SK-N-SH (cell line): ENCODE results near the gene CNIH2. TPM values are rescaled to one million over a fixed set of nuclear protein-coding genes. Genes with fewer than 3 reads are reported as not detected.

Experiments
- CTCF ChIA-PET: fragments of 300-600, 350-600 bp; formaldehyde crosslinking; extraction: SDS; loops from one replicate; lab custom pipeline; 2021; lab: Yijun Ruan, JAX
- POLR2A ChIA-PET: fragments of 350-600 bp; sonication (Branson Sonifier 250); formaldehyde crosslinking; extraction: SDS; loops from one replicate; lab custom pipeline; 2020; ENCODE audit warnings: antibody characterized with exemption, inconsistent platforms; lab: Yijun Ruan, JAX
- DNase-seq: peaks from one replicate; pipeline ENCODE4 v3.0.0; 2012
- H2AFZ ChIP-seq: fragments of 200-600 bp; sonication (generic); 2 replicates; pipeline ENCODE4 v1.8.1; 2016; ENCODE audit warnings: antibody characterized with exemption, mild to moderate bottlenecking, low read depth
- H3F3A ChIP-seq: fragments of 200-600 bp; sonication (generic); replicated peaks from 2 replicates; pipeline ENCODE3; 2016; ENCODE audit warnings: antibody characterized with exemption, mild to moderate bottlenecking; ENCODE audit not compliant: insufficient read depth
- H3K27ac ChIP-seq, 2 experiments: fragments of 200-500 bp in 1 of 2; fragments of 200-600 bp in 1 of 2; sonication (Bioruptor generic) in 1 of 2; sonication (generic), shearing (Covaris generic) in 1 of 2; 2 replicates each; pipeline versions ENCODE4 v1.5.1 to v1.6.1; 2014 to 2016; ENCODE audit warnings: low read depth in 2 of 2, inconsistent platforms in 1 of 2, low read length in 1 of 2, mild to moderate bottlenecking in 1 of 2, mixed read lengths in 1 of 2
- H3K27me3 ChIP-seq: fragments of 200-600 bp; sonication (generic), shearing (Covaris generic); 2 replicates; pipeline ENCODE4 v1.6.1; 2016; ENCODE audit warnings: mixed run types; ENCODE audit not compliant: insufficient read depth
- H3K36me3 ChIP-seq, 2 experiments: fragments of 200-500 bp in 1 of 2; fragments of 200-600 bp in 1 of 2; sonication (Bioruptor generic) in 1 of 2; sonication (generic) in 1 of 2; replicated peaks in 1 of 2; 2 replicates each; pipeline versions ENCODE3 to v1.5.1; 2014 to 2016; ENCODE audit warnings: low read length in 1 of 2, mild to moderate bottlenecking in 1 of 2; ENCODE audit not compliant: insufficient read depth in 2 of 2, control insufficient read depth in 1 of 2
- H3K4me1 ChIP-seq, 2 experiments: fragments of 200-500 bp in 1 of 2; fragments of 200-600 bp in 1 of 2; sonication (Bioruptor generic) in 1 of 2; sonication (generic), shearing (Covaris generic) in 1 of 2; 2 replicates each; pipeline versions ENCODE4 v1.5.1 to v1.6.1; 2014 to 2016; ENCODE audit warnings: low read depth in 1 of 2, low read length in 1 of 2, mixed run types in 1 of 2; ENCODE audit not compliant: insufficient read depth in 2 of 2, control insufficient read depth in 1 of 2
- H3K4me2 ChIP-seq: fragments of 200-600 bp; sonication (generic), shearing (Covaris generic); 2 replicates; pipeline ENCODE4 v1.6.1; 2017; ENCODE audit warnings: mixed run types
- H3K4me3 ChIP-seq, 2 experiments: fragments of 200-500 bp in 1 of 2; fragments of 200-600 bp in 1 of 2; sonication (Bioruptor generic) in 1 of 2; sonication (generic), shearing (Covaris generic) in 1 of 2; 2 replicates each; pipeline versions ENCODE4 v1.5.1 to v1.8.1; 2014 to 2016; ENCODE audit warnings: low read depth in 2 of 2, inconsistent platforms in 1 of 2, low read length in 1 of 2, mild to moderate bottlenecking in 1 of 2, mixed read lengths in 1 of 2, moderate library complexity in 1 of 2
- H3K79me2 ChIP-seq: fragments of 200-600 bp; sonication (generic); 2 replicates; pipeline ENCODE4 v1.8.1; 2017; ENCODE audit warnings: mild to moderate bottlenecking; ENCODE audit not compliant: insufficient read depth
- H3K9ac ChIP-seq: fragments of 200-600 bp; sonication (generic); 2 replicates; pipeline ENCODE4 v1.6.1; 2017; ENCODE audit warnings: mixed run types
- H3K9me2 ChIP-seq: fragments of 200-600 bp; sonication (generic); 2 replicates; pipeline ENCODE4 v1.6.1; 2017; ENCODE audit warnings: mixed run types
- H3K9me3 ChIP-seq: fragments of 200-600 bp; sonication (generic); 2 replicates; pipeline ENCODE4 v1.6.1; 2017; ENCODE audit warnings: mixed run types, mild to moderate bottlenecking, moderate library complexity
- H4K20me1 ChIP-seq: fragments of 200-600 bp; sonication (generic); 2 replicates; pipeline ENCODE4 v1.6.1; 2017; ENCODE audit warnings: mild to moderate bottlenecking, mixed run types; ENCODE audit not compliant: insufficient read depth
- ELF1 ChIP-seq: IDR thresholded peaks from 2 replicates; pipeline ENCODE4 v1.4.0; 2012
- EP300 ChIP-seq, 2 experiments: IDR thresholded peaks; 2 replicates each; pipeline versions ENCODE4 v1.4.0 to v1.6.1; 2012; ENCODE audit warnings: borderline replicate concordance in 1 of 2, low read depth in 1 of 2, low read length in 1 of 2
- EZH2phosphoT487 ChIP-seq: fragments of 200-600 bp; sonication (generic); IDR thresholded peaks from 2 replicates; pipeline ENCODE4 v1.6.1; 2017; ENCODE audit warnings: low read depth, mixed run types, mild to moderate bottlenecking, antibody characterized with exemption, moderate library complexity, borderline replicate concordance
- FOXM1 ChIP-seq: IDR thresholded peaks from 2 replicates; pipeline ENCODE4 v1.4.0; 2012; ENCODE audit warnings: low read depth, mild to moderate bottlenecking
- GABPA ChIP-seq: IDR thresholded peaks from 2 replicates; pipeline ENCODE4 v1.4.0; 2012; ENCODE audit warnings: low read depth, mild to moderate bottlenecking
- GATA2 ChIP-seq: sonication (generic); formaldehyde crosslinking; IDR thresholded peaks from 2 replicates; pipeline ENCODE4 v1.5.0; 2020; ENCODE audit warnings: mild to moderate bottlenecking, missing genetic modification reagents
- IRF3 ChIP-seq: fragments of 150-350 bp; IDR thresholded peaks from 2 replicates; pipeline ENCODE4 v1.6.1; 2016; ENCODE audit warnings: mild to moderate bottlenecking, low read depth, low read length
- MAX ChIP-seq: IDR thresholded peaks from 2 replicates; pipeline ENCODE4 v1.4.0; 2012; ENCODE audit warnings: low read depth
- MEF2A ChIP-seq: IDR thresholded peaks from 2 replicates; pipeline ENCODE4 v1.4.0; 2012; ENCODE audit warnings: low read depth, borderline replicate concordance
- POLR2AphosphoS5 ChIP-seq: IDR thresholded peaks from 2 replicates; pipeline ENCODE4 v1.6.1; 2012; ENCODE audit warnings: low read depth, low read length
- RAD21 ChIP-seq: IDR thresholded peaks from 2 replicates; pipeline ENCODE4 v1.6.1; 2012; ENCODE audit warnings: mild to moderate bottlenecking, low read length
- RCOR1 ChIP-seq: fragments of 150-350 bp; IDR thresholded peaks from 2 replicates; pipeline ENCODE4 v1.6.1; 2017; ENCODE audit warnings: antibody characterized with exemption, low read length
- REST ChIP-seq: IDR thresholded peaks from 2 replicates; pipeline ENCODE4 v1.6.1; 2012; ENCODE audit warnings: mild to moderate bottlenecking, low read depth, low read length, moderate library complexity
- RXRA ChIP-seq: IDR thresholded peaks from 2 replicates; pipeline ENCODE4 v1.4.0; 2012; ENCODE audit warnings: low read depth, mild to moderate bottlenecking, borderline replicate concordance
- YY1 ChIP-seq: IDR thresholded peaks from 2 replicates; pipeline ENCODE4 v1.4.0; 2012; ENCODE audit warnings: low read depth, mild to moderate bottlenecking
- WGBS: methylation state at CpG from one replicate; pipeline ENCODE4 v1.1.6; 2017; ENCODE audit warnings: low lambda C conversion rate; 5-methylcytosine and 5-hydroxymethylcytosine counted together
- polyA plus RNA-seq, 3 experiments: library from polyadenylated mRNA; depleted of rRNA; stranded (reverse); fragments of >200 nt; gene quantifications; 2 replicates each; pipeline ENCODE4 v1.2.3, GENCODE V29; 2012
- TF ChIP-seq, protein P1 (sequence below): fragments of 200-600 bp; sonication (generic); IDR thresholded peaks from 2 replicates; pipeline ENCODE4 v1.6.1; 2017; ENCODE audit warnings: antibody characterized with exemption, mild to moderate bottlenecking, moderate library complexity

CNIH2 gene
- polyA plus RNA-seq, 1 of the 3 experiments (the other 2 are of a cell fraction) = 11.8 TPM

DNA sequence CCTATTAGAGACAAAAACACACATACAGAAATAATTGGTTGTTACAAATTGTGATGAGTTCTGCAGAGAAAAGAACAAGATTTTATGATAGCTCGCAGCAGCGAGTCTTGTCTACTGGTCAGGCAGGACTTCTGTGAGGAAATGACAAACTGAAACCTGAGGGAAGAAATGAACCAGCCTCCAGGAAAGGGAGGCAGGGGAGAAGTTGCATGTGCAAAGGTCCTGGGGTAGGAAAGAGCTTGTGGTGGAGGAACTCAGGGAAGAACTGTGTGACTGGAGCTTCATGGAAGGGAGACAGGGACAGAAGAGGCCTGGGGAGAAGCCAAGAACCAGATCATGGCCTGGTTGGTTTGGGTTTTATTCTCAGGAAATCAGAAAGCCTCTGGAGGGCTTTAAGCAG lies 18.8 kb upstream of the CNIH2 start:
- Histone ChIP-seq H3K36me3 (peaks cover 19 to 43% of the 10 kb centered on the region in 2 experiments), H2AFZ (no peak overlapping the region), H3K79me2 (peaks cover 26% of the 10 kb centered on the region), H4K20me1 (peaks cover 19% of the 10 kb centered on the region), H3K9me2 (no peaks in the 10 kb centered on the region), H3K4me1 (peaks cover 0 to 14% of the 10 kb centered on the region in 2 experiments; a peak in 2 of 4 replicates), H3F3A (peaks cover 26% of the 10 kb centered on the region), H3K27ac (no peak overlapping the region), H3K9ac (peak overlapping the region; percentile 96; the same call in 1 of the 2 replicates), H3K4me3 (peak overlapping the region; percentile 88 to 99), H3K9me3 (no peaks in the 10 kb centered on the region), H3K4me2 (peak overlapping the region; percentile 100; the same call in 1 of the 2 replicates), H3K27me3 (no peaks in the 10 kb centered on the region)
- DNase-seq = no peak
- POLR2A ChIA-PET = interaction anchor here (1.4 kb wide), 1 partner anchor 8 kb away, joined by 6 read pairs; no protein-coding TSS in a partner anchor
- TF ChIP-seq MAX (no peak), POLR2AphosphoS5 (0 out of 2 replicates have a peak, but pooled peaks have one; percentile 11)
- 98% methylated on average over 2 of the region's 2 CpGs for WGBS
- CTCF ChIA-PET = interaction anchor here (0.8 to 2.1 kb wide), 6 partner anchors 9 to 110 kb away, joined by 3 to 11 read pairs (median 4); partner anchors contain the start of gene RIN1

DNA sequence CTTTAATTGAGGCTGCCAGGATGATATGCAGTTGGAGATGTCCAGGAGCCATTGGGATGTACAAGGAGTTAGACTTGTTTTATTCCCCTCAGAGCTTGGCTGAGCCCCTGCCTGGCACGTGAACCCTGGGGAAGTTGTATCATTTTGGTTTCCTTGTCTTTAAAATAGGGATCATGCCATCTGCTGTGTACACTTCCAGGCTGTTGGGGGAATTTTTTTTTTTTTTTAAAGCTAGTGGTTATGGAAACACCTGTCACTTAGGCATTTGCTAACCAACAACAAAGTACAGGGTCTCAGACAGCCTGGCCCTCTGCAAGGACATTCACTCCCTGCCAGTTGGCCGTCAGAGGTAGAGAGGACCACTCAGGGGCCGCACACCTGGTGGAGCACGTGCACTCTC lies 18.0 kb upstream of the CNIH2 start:
- POLR2A ChIA-PET = no interaction called here
- DNase-seq = no peak
- Histone ChIP-seq H3K27ac (no peak overlapping the region), H3K9ac (no peak overlapping the region), H3K36me3 (peaks cover 24 to 50% of the 10 kb centered on the region in 2 experiments), H3K27me3 (no peaks in the 10 kb centered on the region), H3K4me1 (peaks cover 0 to 14% of the 10 kb centered on the region in 2 experiments; a peak in 2 of 4 replicates), H3K9me2 (no peaks in the 10 kb centered on the region), H4K20me1 (peaks cover 19% of the 10 kb centered on the region), H3F3A (peaks cover 23% of the 10 kb centered on the region), H3K4me3 (no peak overlapping the region), H3K79me2 (peaks cover 26% of the 10 kb centered on the region), H2AFZ (no peak overlapping the region), H3K4me2 (no peak overlapping the region), H3K9me3 (no peaks in the 10 kb centered on the region)
- WGBS = 100% methylated on average over 4 of the region's 4 CpGs
- CTCF ChIA-PET = interaction anchor here (1.1 to 2.1 kb wide), 2 partner anchors 10 to 23 kb away, joined by 3 to 11 read pairs; no protein-coding TSS in a partner anchor
- TF ChIP-seq MEF2A (no peak), EP300 (IDR thresholded peaks at IDR 0.05; ENCODE audit: borderline replicate concordance in 1 of 2, low read depth in 1 of 2, low read length in 1 of 2) (no peak), FOXM1 (no peak), EZH2phosphoT487 (no peak), RXRA (no peak), GATA2 (CRISPR knock-in tag) (no peak), RAD21 (no peak), REST (no peak), IRF3 (no peak), RCOR1 (no peak), YY1 (no peak), ELF1 (no peak), GABPA (no peak)
- TF ChIP-seq, protein P1, sequence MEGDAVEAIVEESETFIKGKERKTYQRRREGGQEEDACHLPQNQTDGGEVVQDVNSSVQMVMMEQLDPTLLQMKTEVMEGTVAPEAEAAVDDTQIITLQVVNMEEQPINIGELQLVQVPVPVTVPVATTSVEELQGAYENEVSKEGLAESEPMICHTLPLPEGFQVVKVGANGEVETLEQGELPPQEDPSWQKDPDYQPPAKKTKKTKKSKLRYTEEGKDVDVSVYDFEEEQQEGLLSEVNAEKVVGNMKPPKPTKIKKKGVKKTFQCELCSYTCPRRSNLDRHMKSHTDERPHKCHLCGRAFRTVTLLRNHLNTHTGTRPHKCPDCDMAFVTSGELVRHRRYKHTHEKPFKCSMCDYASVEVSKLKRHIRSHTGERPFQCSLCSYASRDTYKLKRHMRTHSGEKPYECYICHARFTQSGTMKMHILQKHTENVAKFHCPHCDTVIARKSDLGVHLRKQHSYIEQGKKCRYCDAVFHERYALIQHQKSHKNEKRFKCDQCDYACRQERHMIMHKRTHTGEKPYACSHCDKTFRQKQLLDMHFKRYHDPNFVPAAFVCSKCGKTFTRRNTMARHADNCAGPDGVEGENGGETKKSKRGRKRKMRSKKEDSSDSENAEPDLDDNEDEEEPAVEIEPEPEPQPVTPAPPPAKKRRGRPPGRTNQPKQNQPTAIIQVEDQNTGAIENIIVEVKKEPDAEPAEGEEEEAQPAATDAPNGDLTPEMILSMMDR = no peak
